Hematopoietic multipotent progenitor cell treated with erythropoietin and hydrocortisone succinate and interleukin-3 and kit ligand, for 8 days (in vitro differentiated cells): ENCODE data around the gene GALNT17.

Experiments
- DNase-seq: peaks from one replicate; pipeline ENCODE4 v3.0.0-alpha.2; 2015

GALNT17 gene

DNA sequence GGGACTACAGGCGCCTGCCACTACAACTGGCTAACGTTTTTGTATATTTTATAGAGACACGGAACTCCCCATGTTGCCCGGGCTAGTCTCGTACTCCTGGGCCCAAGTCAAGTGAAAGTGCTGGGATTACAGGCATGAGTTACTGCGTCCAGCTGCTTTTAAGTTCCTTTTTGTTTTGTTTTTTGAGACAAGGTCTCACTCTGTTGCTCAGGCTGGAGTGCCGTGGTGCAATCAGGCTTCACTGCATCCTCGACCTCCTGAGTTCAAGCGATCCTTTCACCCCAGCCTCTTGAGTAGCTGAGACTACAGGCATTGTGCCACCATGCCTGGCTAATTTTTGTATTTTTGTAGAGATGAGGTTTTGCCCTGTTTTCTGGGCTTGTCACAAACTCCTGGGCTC, 155.0 kb downstream of the GALNT17 start:
- DNase-seq, result no peak

DNA sequence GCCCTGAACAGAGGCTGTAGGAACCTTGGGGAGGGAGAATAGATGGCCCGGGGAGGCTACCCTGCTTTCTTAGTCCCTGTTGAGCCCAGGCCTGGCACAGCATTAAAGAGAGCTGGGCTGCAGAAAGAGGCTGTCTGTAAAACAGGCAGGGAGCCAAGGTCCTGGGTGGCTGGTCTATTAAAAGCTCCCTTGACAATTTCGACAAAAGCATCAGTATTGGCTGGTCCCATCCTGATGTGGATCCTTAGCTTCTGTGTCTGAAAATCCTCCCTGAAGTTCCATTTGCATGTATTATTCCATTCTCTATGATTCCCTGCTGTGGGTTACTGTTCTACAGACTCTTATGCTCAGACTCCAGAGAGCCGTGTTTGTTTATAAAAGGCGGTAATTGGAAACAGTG, 158.5 kb downstream of the GALNT17 start:
- DNase-seq, result no peak

DNA sequence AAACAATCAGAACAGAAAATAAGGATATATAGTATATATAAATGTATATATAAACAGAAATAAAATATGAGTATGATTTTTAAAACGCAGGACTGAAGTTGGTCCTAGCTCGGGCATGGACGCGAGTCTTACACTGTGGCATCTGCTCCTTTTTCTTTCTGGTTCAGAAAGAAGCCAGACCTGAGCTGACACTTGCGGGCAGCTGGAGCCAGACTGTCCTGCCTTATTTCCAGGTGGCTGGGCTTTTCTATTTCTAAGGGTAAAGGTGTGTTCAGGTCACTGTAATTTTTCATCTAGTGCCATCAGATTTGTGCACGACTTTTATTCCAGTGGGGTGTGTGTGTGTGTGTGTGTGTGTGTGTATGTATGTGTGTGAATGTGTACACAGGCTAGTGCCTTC, 166.4 kb downstream of the GALNT17 start:
- no peak for DNase-seq

DNA sequence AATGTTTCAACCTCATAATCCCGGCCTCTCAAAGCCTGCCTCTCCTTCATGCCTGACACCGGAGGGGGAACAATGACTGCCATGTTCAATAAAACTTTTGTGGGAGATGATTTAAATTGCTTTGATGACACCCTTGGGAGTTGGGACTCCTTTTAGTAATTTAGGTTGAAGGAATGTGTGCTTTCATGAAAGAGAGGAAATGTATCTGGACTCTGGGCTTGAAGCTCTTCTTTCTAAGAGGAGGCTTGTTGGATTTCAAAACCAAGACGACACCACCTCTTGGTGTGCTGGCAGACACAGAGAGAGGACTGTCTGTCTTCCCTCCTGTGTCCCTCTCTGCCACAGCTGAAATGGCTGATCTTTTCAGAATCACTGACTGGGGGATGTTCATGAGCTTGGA, 168.1 kb downstream of the GALNT17 start:
- no peak for DNase-seq

DNA sequence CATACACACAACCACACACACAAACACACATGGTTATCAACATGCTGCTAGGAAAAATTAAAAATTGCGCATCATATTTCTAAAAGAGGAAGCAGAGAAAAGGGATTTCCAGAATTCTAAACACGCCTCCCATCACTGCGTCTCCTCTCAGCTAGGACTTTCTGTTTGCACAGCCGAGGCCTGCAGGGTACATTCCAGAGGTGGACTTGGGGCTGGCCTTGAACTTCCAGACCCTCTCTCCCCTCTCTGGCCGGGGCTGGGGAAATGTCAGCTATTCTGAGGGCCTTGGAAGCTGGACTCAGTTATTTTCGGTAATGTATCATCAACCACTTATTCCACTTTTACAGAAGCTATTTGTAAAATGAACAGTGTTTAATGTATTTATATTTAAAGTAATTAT, 168.7 kb downstream of the GALNT17 start:
- DNase-seq, result no peak

DNA sequence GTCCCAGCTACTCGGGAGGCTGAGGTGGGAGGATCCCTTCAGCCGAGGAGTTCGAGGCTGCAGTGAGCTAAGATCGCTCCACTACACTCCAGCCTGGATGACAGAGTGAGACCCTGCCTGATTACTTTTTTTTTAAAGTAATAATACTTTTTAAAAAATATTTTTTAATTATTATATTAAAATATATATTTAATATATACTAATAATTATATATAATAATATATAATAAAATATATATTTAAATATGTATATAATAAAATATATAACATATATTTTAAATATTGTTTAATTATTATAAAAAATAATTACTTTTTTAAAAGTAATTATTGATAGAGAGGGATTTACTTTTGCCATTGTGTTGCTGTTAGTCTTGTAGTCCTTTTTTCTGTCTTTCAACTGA, 169.2 kb downstream of the GALNT17 start:
- no peak for DNase-seq

DNA sequence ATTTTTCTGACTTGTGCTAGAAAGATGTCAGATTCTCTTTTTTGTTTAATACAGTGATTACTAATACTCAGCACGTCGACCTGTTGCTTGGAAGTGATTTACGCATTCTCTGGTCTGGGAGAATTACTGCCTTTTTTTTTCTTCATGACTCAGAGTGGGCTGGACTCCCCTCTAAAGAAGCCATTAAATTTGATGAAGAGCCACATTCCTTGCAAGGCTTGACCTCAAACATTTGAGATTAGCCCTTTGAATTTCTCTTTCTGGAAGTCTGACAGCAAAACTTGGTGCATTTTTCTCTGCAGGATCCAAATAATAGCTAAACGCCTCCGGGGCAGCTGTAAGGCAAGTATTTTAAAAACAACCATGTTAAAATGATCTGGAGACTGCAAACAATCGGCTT, 171.6 kb downstream of the GALNT17 start:
- DNase-seq, result no peak

DNA sequence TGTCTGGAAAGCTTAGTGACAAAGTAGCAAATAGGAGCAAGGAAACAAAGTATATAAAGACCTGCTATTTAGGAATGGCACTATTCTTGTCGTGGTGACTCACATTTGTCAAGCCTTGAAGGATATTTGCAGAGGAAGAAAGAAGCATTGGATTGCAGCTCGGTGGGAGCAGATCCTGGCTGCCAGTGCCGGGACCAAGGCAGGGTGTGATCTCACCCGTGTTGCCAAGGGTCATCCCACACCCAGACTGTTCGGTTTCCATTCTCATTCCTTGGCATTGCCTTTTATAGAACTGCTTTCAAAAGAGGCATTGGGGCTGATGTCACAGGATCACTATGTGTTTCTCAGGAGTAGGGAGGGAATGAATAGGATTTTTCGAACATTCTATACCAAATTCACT, 176.2 kb downstream of the GALNT17 start:
- no peak for DNase-seq

DNA sequence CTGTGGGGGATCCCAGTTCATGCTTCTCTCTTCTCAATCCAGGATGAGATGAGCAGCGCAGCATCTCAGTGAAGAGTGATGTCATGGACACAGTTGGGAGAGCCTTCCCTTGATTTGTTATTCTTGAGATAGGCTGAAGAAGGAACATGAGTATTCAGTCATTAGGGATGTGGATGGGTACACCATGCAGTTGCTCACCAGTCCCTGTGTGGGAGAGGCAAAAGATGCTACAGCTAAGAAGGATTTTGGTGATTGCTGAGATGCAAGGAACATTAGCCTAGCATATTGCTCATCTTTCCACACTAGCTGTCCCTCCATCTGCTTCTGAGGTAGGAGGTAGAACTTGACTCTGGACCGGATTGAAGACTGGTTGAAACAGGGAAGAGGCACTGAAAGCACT, 179.6 kb downstream of the GALNT17 start:
- DNase-seq, result no peak

DNA sequence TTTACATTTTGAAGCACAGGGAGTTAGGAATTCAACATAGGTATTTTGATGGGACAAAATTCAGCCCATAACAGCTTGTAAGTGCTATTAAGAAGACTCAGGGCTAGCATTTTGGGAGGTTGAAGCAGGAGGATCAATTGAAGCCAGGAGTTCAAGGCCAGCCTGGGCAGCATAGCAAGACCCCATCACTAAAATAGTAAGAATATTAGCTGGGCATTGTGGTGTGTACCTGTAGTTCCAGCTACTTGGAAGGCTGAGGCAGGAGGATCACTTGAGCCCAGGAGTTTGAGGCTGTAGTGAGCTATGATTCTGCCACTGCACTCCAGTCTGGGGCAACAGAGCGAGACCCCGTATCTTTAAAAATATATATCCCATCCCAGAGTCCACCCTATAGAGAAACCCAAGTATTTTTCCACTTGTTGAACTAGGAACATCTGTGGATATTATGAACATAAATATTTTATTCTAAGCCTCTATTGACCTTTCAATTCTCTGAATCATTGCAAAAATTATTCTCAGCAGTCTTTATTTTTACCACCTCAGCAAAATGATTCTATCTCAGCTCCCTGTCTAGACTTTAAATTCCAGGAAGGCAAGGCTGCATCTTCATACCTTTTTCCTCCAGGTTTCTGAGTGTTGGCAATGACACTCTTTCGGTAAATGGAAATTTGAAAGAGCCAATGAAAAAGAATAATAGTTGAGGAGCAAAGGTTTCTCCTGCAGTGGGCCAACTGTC, 181.0 kb downstream of the GALNT17 start:
- no peak for DNase-seq

DNA sequence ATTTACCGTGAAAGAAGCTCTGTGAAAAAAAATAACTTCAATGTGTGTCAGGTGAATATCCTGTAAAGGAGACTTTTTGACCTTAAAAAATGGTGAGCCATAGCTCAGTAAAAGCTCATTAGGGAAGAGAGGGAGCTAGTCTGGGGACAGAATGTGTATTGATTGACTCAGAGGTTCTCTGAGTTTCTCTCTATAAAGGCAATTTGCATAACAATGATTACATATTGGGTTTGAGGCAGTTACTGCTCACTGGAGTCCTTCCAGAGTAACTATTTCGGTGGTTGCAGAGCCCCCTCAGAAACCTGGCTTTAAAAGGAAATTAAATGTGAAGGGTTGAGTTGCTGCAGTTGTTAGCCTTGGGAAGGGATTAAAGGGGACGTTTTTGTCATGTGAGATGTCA, 181.6 kb downstream of the GALNT17 start:
- no peak for DNase-seq

DNA sequence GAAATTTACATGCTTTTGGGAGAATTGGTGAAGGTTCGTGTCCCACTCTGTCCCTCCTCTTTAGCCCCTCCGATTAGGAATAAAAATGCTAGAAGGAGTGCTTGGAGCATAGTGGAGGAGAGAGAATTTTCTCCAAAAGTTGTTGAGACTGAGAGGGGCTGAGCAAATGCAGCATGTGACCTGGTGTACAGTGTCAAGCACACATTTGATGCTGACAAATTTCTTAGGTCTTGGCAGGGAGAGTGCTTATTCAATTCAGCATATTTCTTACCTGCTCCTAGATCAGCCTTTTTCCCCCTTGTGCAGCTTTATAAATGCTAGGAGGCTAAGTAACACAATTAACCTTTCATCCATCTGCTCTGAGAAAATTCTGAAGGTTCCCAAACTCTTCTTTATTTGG, 189.0 kb downstream of the GALNT17 start:
- no peak for DNase-seq

DNA sequence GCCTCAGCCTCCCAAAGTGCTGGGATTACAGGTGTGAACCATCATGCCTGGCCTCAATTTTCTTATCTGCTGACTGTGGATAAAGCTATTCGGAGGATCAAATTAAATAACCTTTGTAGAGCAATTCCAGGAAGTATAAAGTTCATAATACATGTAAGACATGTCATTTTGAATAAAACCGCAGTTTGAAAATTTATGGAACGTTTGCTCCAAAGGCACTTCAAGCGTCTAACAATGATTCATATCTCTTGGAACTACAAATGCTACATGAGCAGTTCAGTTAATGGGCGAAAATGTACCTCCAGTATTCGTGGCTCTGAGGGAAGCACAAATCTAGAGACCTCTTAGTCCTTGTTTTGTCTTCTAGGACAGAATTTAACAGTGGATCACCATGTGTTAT, 190.3 kb downstream of the GALNT17 start:
- no peak for DNase-seq

DNA sequence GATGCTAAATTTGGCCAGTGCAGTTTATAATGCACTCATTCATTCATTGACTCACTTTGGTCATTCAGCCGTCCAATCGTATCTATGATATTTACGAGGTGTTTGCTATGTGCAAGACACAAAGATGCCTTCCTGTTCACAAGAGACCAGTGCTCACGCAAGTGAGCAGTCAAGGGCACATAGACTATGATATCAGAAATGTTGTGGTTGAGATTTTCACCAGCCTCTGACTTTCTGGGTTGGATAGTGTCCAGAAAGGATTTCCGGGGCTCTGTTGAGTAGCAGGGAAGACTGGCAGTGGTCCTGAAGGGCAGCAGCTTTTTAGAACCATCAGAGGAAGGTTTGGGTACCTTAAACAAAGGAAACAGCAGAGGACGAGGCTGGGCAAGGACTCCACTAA, 191.8 kb downstream of the GALNT17 start:
- no peak for DNase-seq

DNA sequence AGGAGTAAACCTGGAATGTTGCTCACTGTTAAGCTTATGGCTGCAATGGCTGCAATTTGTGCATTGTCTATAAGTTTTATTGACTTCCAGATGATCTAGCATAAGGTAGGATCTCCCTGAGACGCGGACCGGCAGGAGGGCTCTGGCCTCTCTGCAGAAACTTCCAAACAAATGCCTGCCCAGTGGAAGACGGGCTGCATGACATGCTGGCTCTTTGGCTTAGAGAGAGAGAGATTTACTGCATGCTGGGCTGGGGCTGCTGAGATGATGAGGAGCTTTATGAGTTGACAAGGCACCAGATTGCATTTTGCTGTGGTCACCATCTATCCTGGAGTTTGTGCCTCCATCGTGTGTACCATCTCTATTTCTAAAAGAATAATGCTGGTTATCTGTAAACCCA, 193.2 kb downstream of the GALNT17 start:
- no peak for DNase-seq

DNA sequence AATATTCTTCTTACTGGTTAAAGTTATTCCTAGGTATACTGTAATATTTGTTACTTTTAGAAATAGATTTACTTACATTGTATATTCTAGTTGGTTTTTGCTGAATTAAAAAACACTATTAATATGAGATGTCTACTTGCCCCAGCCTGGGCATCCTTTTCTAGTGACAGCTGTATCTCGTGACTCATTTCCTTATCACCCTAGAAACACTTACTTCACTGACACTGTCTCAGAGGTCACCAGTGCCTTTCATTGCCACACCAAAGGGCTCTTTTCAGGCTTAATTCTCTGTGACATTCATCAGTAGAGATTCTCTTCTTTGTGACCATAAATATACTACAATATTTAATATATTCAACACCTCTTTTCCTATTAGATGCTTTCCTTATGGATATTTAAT, 194.7 kb downstream of the GALNT17 start:
- DNase-seq, result no peak

DNA sequence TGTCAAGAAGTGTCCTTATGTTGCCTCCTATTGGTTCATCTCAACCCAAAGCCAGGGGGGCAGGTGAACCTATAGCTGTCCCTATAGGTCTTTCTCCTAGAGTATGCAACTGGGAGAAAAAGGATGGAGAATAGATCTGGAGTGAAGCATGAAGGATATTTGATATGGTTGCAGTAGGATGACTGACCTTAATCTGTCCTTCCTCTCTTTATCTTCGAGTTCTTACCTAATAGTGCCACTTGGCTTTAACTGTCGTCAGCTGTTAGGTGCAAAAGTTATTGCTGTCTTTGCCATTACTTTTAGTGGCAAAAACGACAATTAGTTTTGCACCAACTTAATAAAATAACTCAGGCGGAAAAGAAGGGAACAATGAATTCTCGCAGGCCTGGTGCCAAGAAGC, 196.0 kb downstream of the GALNT17 start:
- no peak for DNase-seq

DNA sequence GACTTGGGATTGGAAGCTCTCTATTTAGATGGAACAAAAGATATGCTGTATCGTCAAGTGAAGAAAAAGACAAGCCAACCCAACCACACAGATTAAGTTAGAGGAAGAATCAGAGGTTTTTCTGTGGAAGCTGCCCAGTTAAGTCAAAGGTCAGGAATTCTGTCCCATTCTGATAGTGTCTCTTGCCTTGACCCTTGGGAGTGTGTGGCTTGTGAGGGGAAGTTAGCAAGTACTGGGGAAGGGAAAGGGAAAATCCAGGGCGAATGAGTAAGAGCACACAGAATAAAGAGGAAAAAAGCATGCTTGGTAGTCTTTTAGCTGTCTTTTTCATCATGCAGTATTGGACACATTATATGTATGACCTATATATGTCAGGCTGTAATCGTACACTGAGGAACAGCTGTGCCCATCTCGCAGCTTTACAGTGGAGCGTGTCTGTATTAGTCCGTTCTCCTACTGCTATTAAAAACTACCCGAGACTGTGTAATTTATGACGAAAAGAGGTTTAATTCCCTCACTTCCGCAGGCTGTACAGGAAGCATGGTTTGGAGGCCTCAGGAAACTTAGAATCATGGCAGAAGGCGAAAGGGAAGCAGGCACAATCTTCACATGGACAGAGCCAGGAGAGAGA, 197.2 kb downstream of the GALNT17 start:
- DNase-seq, result no peak

DNA sequence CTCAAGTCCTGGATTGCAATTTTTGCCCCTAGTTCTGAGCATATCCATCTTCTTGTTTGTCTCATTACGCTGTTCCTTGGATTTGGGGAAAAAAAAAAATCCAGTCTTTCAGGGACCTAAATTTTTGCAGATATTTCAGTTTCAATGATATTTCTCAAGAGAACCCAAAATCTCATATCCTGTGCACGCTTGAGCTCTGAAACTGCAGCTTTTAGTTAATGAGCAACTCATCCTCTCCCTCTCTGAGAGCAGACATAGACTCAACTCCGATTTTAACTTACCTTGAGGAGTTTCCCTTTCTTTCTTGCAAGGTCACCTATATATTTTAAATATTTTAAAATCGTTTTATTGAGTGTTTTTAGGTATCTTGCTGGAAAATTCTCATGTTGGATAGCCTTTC, 200.3 kb downstream of the GALNT17 start:
- DNase-seq, result no peak

DNA sequence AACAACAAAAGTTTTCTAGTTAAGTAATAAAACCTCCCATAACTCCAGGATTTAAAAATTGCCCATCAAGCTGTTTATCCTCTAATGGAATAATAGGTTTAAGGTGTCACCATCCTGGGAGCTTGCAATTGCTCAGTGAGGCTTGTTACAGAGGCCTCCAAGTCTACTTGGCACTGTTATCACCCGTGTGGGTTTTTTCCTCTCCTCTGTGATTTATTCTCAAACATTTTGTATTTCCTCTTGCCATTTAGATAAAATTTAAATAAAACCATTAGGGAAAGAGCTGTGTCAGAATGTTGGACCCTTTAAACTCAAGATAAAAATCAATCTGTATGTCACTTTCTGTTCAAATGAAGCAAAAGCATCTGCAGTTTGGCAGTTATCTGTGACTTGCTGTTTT, 202.6 kb downstream of the GALNT17 start:
- no peak for DNase-seq

DNA sequence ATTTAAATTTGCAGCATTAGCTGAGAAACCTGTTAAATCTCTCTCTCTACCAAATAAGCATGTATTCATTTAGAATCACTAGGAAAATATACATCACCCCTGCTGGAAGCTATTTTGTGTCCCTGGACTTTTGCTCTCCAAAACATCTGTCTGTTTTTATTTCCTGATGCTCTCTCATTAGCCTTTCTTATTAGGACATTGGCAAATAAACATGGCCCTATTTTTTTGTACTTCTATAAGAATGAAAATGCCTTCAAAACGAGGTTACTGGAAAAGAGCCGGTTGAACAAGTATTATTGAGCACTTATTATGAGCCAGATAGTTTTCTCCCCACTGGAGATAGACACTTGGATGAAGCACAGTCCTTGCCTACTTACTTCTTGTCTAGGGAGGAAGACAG, 206.9 kb downstream of the GALNT17 start:
- DNase-seq, result no peak

DNA sequence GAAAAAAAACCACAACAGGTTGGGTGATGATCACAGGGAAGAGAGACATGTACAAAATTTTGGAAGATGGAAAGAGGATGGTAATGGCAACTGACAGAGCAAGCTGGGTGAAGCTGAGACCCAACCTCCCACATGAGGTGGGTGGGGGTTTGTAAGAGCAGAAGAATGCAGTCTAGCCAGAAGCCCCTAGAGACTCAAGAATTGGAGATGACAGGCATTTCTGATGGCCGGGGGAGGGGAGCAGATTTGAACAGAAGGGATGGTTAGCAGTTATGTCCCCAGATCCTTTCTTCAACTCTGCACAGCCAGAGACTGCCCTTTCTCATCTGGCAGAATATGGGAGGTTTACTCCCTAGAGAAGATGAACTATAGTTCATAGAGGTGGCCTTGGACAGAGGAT, 208.0 kb downstream of the GALNT17 start:
- DNase-seq, result no peak

DNA sequence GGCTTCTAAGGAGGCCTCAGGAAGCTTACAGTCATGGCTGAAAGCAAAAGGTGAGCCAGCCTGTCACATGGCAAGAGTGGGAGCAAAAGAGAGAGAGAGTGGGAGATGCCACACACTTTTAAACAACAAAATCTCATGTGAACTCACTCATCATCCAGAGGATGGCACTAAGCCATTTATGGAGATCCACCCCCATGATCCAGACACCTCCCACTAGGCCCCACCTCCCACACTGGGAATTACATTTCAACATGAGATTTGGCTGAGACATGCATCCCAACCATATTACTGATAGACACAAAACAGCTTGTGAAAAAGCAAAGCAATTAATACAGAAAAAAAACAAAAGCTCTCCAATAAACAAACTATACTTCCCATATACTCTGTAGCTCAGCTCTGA, 210.3 kb downstream of the GALNT17 start:
- DNase-seq, result no peak

DNA sequence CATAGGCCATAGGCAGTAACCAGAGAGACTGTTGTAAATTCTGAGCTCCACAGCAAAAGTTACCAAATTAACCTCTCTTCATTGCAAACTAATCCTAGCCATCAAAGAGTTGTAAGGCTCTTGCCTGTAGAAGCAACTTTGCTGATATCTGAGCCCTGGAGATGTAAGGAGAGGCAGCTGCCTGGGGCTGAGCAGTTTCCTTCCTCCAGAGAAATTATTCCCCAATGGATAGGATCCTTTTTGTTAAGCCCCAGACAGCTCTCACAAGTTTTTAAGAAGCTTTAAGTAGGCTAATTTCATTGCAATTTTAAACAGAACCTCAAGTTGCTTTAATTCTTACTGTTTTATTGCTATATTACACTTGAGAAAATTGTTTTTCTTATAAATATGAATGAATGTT, 211.1 kb downstream of the GALNT17 start:
- no peak for DNase-seq

DNA sequence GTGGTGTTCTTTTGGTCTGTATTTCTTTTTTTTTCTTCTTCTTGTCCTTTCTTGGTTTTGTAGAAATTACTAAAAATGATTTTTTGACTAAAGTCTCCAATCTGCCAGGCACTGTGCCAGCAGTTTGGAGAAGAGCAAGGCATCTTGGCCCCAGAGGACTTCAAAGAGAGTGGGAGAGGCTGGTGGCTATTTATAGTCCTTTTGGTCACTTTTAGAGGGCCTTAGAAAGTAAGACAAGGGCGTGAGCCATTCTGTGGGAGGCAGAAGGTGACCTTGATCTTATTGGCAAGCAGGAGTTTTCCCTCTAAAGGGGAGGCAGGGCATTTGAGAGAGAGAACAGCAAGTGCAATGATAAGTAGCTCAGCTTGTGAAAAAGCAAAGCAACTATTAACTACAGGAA, 211.9 kb downstream of the GALNT17 start:
- DNase-seq, result no peak
